Activated naive CD8-positive, alpha-beta T cell treated with anti-CD3 and anti-CD28 coated beads, Interleukin-2, amount 50 U/mL, for 24 hours (primary cell): ENCODE data around the gene VENTX.

Source experiments
- ATAC-seq: fragments of 150-1000 bp; cut with Tn5 transposase; one replicate; pipeline ENCODE4 v1.10.0; 2021
- DNase-seq: peaks from one replicate; pipeline ENCODE4 v3.0.0; 2021
- H3K27ac Mint-ChIP-seq: one replicate; pipeline ENCODE4 v1.8.0; 2021; ENCODE audit warnings: mild to moderate bottlenecking, mixed read lengths
- H3K27me3 Mint-ChIP-seq: one replicate; pipeline ENCODE4 v1.8.0; 2021; ENCODE audit warnings: mixed read lengths
- H3K36me3 Mint-ChIP-seq: one replicate; pipeline ENCODE4 v1.8.0; 2021; ENCODE audit warnings: low read depth, mixed read lengths
- H3K4me1 Mint-ChIP-seq: one replicate; pipeline ENCODE4 v1.8.0; 2021; ENCODE audit warnings: mixed read lengths
- H3K4me3 Mint-ChIP-seq: one replicate; pipeline ENCODE4 v1.8.0; 2021; ENCODE audit warnings: mild to moderate bottlenecking, moderate library complexity, mixed read lengths
- H3K9me3 Mint-ChIP-seq: one replicate; pipeline ENCODE4 v1.8.0; 2021; ENCODE audit warnings: mixed read lengths

The VENTX gene

GRCh38 chr10:133198621-133199487 is 38.8 kb upstream of the VENTX start:
- Mint-ChIP-seq H3K4me1 (no peaks in the 10 kb centered on the region), H3K9me3 (no peaks in the 10 kb centered on the region), H3K27me3 (peaks cover 2% of the 10 kb centered on the region), H3K27ac (no peak overlapping the region), H3K36me3 (no peaks in the 10 kb centered on the region), H3K4me3 (no peak overlapping the region)
- DNase-seq (no peak), ATAC-seq (no peak)

GRCh38 chr10:133199488-133199885 is 38.2 kb upstream of the VENTX start:
- DNase-seq (no peak), ATAC-seq (no peak)
- Mint-ChIP-seq H3K9me3 (no peaks in the 10 kb centered on the region), H3K36me3 (no peaks in the 10 kb centered on the region), H3K27ac (no peak overlapping the region), H3K27me3 (no peaks in the 10 kb centered on the region), H3K4me3 (no peak overlapping the region), H3K4me1 (no peaks in the 10 kb centered on the region)

- H3K27me3 Mint-ChIP-seq, result no peaks in the 10 kb centered on the region
- H3K4me1 Mint-ChIP-seq, result no peaks in the 10 kb centered on the region
- H3K4me3 Mint-ChIP-seq, result no peak overlapping the region
- no peaks in the 10 kb centered on the region for H3K36me3 Mint-ChIP-seq
- DNase-seq (no peak), ATAC-seq (no peak)
- no peak overlapping the region for H3K27ac Mint-ChIP-seq
- H3K9me3 Mint-ChIP-seq, result no peaks in the 10 kb centered on the region
Observed at GRCh38 chr10:133199992-133200611, 37.6 kb upstream of the VENTX start.

- no peak for ATAC-seq
- Mint-ChIP-seq H3K27ac (no peak overlapping the region), H3K9me3 (no peaks in the 10 kb centered on the region), H3K4me3 (no peak overlapping the region), H3K27me3 (no peaks in the 10 kb centered on the region), H3K36me3 (no peaks in the 10 kb centered on the region), H3K4me1 (no peaks in the 10 kb centered on the region)
- DNase-seq, result no peak
Observed at GRCh38 chr10:133200621-133201031, 37.0 kb upstream of the VENTX start.

GRCh38 chr10:133201151-133201947 is 36.3 kb upstream of the VENTX start:
- H3K27me3 Mint-ChIP-seq, result no peaks in the 10 kb centered on the region
- H3K36me3 Mint-ChIP-seq, result no peaks in the 10 kb centered on the region
- H3K4me1 Mint-ChIP-seq, result no peaks in the 10 kb centered on the region
- H3K27ac Mint-ChIP-seq, result no peak overlapping the region
- no peak for ATAC-seq
- no peak overlapping the region for H3K4me3 Mint-ChIP-seq
- H3K9me3 Mint-ChIP-seq, result no peaks in the 10 kb centered on the region
- DNase-seq, result no peak

- no peak for DNase-seq
- Mint-ChIP-seq H3K27me3 (no peaks in the 10 kb centered on the region), H3K4me3 (no peak overlapping the region), H3K9me3 (no peaks in the 10 kb centered on the region), H3K36me3 (no peaks in the 10 kb centered on the region), H3K4me1 (no peaks in the 10 kb centered on the region), H3K27ac (no peak overlapping the region)
- no peak for ATAC-seq
Observed at GRCh38 chr10:133201948-133202725, 35.5 kb upstream of the VENTX start.

GRCh38 chr10:133202778-133203651 is 34.6 kb upstream of the VENTX start:
- Mint-ChIP-seq H3K27ac (no peak overlapping the region), H3K9me3 (no peaks in the 10 kb centered on the region), H3K27me3 (no peaks in the 10 kb centered on the region), H3K36me3 (no peaks in the 10 kb centered on the region), H3K4me3 (no peak overlapping the region), H3K4me1 (no peaks in the 10 kb centered on the region)
- DNase-seq, result no peak
- no peak for ATAC-seq

GRCh38 chr10:133203652-133204195 is 33.9 kb upstream of the VENTX start:
- DNase-seq (no peak), ATAC-seq (no peak)
- Mint-ChIP-seq H3K9me3 (no peaks in the 10 kb centered on the region), H3K27ac (no peak overlapping the region), H3K4me1 (no peaks in the 10 kb centered on the region), H3K27me3 (no peaks in the 10 kb centered on the region), H3K4me3 (no peak overlapping the region), H3K36me3 (no peaks in the 10 kb centered on the region)

GRCh38 chr10:133204226-133205015 is 33.2 kb upstream of the VENTX start:
- no peaks in the 10 kb centered on the region for H3K36me3 Mint-ChIP-seq
- H3K27me3 Mint-ChIP-seq, result no peaks in the 10 kb centered on the region
- DNase-seq (no peak), ATAC-seq (no peak)
- no peak overlapping the region for H3K4me3 Mint-ChIP-seq
- H3K27ac Mint-ChIP-seq, result no peak overlapping the region
- no peaks in the 10 kb centered on the region for H3K4me1 Mint-ChIP-seq
- no peaks in the 10 kb centered on the region for H3K9me3 Mint-ChIP-seq

- no peaks in the 10 kb centered on the region for H3K27me3 Mint-ChIP-seq
- H3K36me3 Mint-ChIP-seq, result no peaks in the 10 kb centered on the region
- no peak overlapping the region for H3K4me3 Mint-ChIP-seq
- DNase-seq, result no peak
- no peaks in the 10 kb centered on the region for H3K4me1 Mint-ChIP-seq
- no peaks in the 10 kb centered on the region for H3K9me3 Mint-ChIP-seq
- H3K27ac Mint-ChIP-seq, result no peak overlapping the region
- no peak for ATAC-seq
Observed at GRCh38 chr10:133205146-133205545, 32.5 kb upstream of the VENTX start.

- Mint-ChIP-seq H3K27me3 (no peaks in the 10 kb centered on the region), H3K9me3 (no peaks in the 10 kb centered on the region), H3K4me1 (no peaks in the 10 kb centered on the region), H3K4me3 (no peak overlapping the region), H3K36me3 (no peaks in the 10 kb centered on the region), H3K27ac (no peak overlapping the region)
- ATAC-seq, result no peak
- no peak for DNase-seq
Observed at GRCh38 chr10:133206356-133207040, 31.2 kb upstream of the VENTX start.

GRCh38 chr10:133207041-133207600 is 30.5 kb upstream of the VENTX start:
- no peak for ATAC-seq
- H3K4me3 Mint-ChIP-seq, result no peak overlapping the region

More at GRCh38 chr10:133207041-133207600, 30.5 kb upstream of the VENTX start:
- H3K27ac Mint-ChIP-seq, result no peak overlapping the region
- no peaks in the 10 kb centered on the region for H3K27me3 Mint-ChIP-seq
- H3K4me1 Mint-ChIP-seq, result no peaks in the 10 kb centered on the region
- H3K36me3 Mint-ChIP-seq, result no peaks in the 10 kb centered on the region
- H3K9me3 Mint-ChIP-seq, result no peaks in the 10 kb centered on the region
- DNase-seq, result no peak
